Activated T-helper 2 cell treated with anti-CD3 and anti-CD28 coated beads, Interferon-gamma antibody, Interleukin-2, Interleukin-4, amounts not matched to agents 10 μg/mL and 5 μg/mL and 100 μg/mL, durations not matched to agents 14 hours and 24 hours and 36 hours (primary cell): ENCODE data around the gene SND1. TPM values are rescaled to one million over a fixed set of nuclear protein-coding genes. Genes with fewer than 3 reads are reported as not detected.

Experiments
- DNase-seq: peaks from one replicate; pipeline ENCODE4 v3.0.0; 2021; ENCODE audit warnings: low spot score
- H3K27ac Mint-ChIP-seq: one replicate; pipeline ENCODE4 v1.8.0; 2021; ENCODE audit warnings: mixed read lengths
- H3K27me3 Mint-ChIP-seq: one replicate; pipeline ENCODE4 v1.8.0; 2021; ENCODE audit warnings: low read depth, mixed read lengths
- H3K36me3 Mint-ChIP-seq: one replicate; pipeline ENCODE4 v1.8.0; 2021; ENCODE audit warnings: low read depth, mixed read lengths
- H3K4me1 Mint-ChIP-seq: one replicate; pipeline ENCODE4 v1.8.0; 2021; ENCODE audit warnings: low read depth, mixed read lengths
- H3K4me3 Mint-ChIP-seq: one replicate; pipeline ENCODE4 v1.8.0; 2021; ENCODE audit warnings: low read depth, mild to moderate bottlenecking, moderate library complexity, mixed read lengths
- H3K9me3 Mint-ChIP-seq: one replicate; pipeline ENCODE4 v1.8.0; 2021; ENCODE audit warnings: mixed read lengths
- intact Hi-C: fragments of 100-400 bp; cut with micrococcal nuclease; formaldehyde crosslinking; loops from one replicate; pipeline ENCODE4 v1.15.1; 2023
- total RNA-seq: library from RNA; stranded (reverse); gene quantifications from 2 replicates; pipeline ENCODE4 v1.2.3, GENCODE V29; 2022

The SND1 gene
- total RNA-seq, 1 donor from 2014 or later = 311 TPM

GRCh38 chr7:127730658-127731276 lies 78.8 kb downstream of the SND1 start:
- Mint-ChIP-seq H3K4me1 (no peaks in the 10 kb centered on the region), H3K4me3 (no peak overlapping the region), H3K9me3 (no peaks in the 10 kb centered on the region), H3K27ac (no peak overlapping the region), H3K36me3 (peaks cover 67% of the 10 kb centered on the region), H3K27me3 (no peaks in the 10 kb centered on the region)
- intact Hi-C loops = no loop called here
- no peak for DNase-seq

GRCh38 chr7:127731431-127732080 lies 79.6 kb downstream of the SND1 start:
- H3K27ac Mint-ChIP-seq = no peak overlapping the region
- H3K4me1 Mint-ChIP-seq = no peaks in the 10 kb centered on the region
- intact Hi-C loops = no loop called here
- H3K27me3 Mint-ChIP-seq = no peaks in the 10 kb centered on the region
- no peaks in the 10 kb centered on the region for H3K9me3 Mint-ChIP-seq
- H3K36me3 Mint-ChIP-seq = peaks cover 66% of the 10 kb centered on the region
- H3K4me3 Mint-ChIP-seq = no peak overlapping the region
- no peak for DNase-seq

GRCh38 chr7:127732306-127732705 lies 80.3 kb downstream of the SND1 start:
- Mint-ChIP-seq H3K9me3 (no peaks in the 10 kb centered on the region), H3K4me3 (no peak overlapping the region), H3K27ac (no peak overlapping the region), H3K4me1 (no peaks in the 10 kb centered on the region), H3K27me3 (no peaks in the 10 kb centered on the region), H3K36me3 (peaks cover 67% of the 10 kb centered on the region)
- intact Hi-C loops = no loop called here
- DNase-seq = no peak

GRCh38 chr7:127733986-127734385 lies 82.0 kb downstream of the SND1 start:
- Mint-ChIP-seq H3K36me3 (peaks cover 63% of the 10 kb centered on the region), H3K4me3 (no peak overlapping the region), H3K27ac (no peak overlapping the region), H3K27me3 (no peaks in the 10 kb centered on the region), H3K4me1 (no peaks in the 10 kb centered on the region), H3K9me3 (no peaks in the 10 kb centered on the region)
- DNase-seq = no peak
- intact Hi-C loops = no loop called here

- intact Hi-C loops = no loop called here
- Mint-ChIP-seq H3K36me3 (peaks cover 57% of the 10 kb centered on the region), H3K27me3 (no peaks in the 10 kb centered on the region), H3K4me1 (no peaks in the 10 kb centered on the region), H3K9me3 (no peaks in the 10 kb centered on the region), H3K27ac (no peak overlapping the region), H3K4me3 (no peak overlapping the region)
- DNase-seq = no peak
Observed at GRCh38 chr7:127736511-127736910, 84.5 kb downstream of the SND1 start.

- no peak overlapping the region for H3K27ac Mint-ChIP-seq
- H3K27me3 Mint-ChIP-seq = no peaks in the 10 kb centered on the region
- no peak overlapping the region for H3K4me3 Mint-ChIP-seq
- intact Hi-C loops = no loop called here
- H3K9me3 Mint-ChIP-seq = no peaks in the 10 kb centered on the region
- DNase-seq = no peak
- peaks cover 8% of the 10 kb centered on the region for H3K4me1 Mint-ChIP-seq
- H3K36me3 Mint-ChIP-seq = peaks cover 43% of the 10 kb centered on the region
Observed at GRCh38 chr7:127738859-127739258, 86.9 kb downstream of the SND1 start.

- Mint-ChIP-seq H3K27ac (no peak overlapping the region), H3K27me3 (no peaks in the 10 kb centered on the region), H3K4me3 (no peak overlapping the region), H3K36me3 (peaks cover 47% of the 10 kb centered on the region), H3K4me1 (peaks cover 28% of the 10 kb centered on the region), H3K9me3 (no peaks in the 10 kb centered on the region)
- no peak for DNase-seq
- intact Hi-C loops = no loop called here
Observed at GRCh38 chr7:127741764-127742375, 89.9 kb downstream of the SND1 start.

GRCh38 chr7:127745445-127745844 lies 93.5 kb downstream of the SND1 start:
- intact Hi-C loops = loop anchor here (1.0 kb wide), 1 partner anchor 105 kb away; no protein-coding TSS in a partner anchor
- Mint-ChIP-seq H3K4me1 (peaks cover 29% of the 10 kb centered on the region), H3K27ac (peak overlapping the region; percentile 38), H3K9me3 (no peaks in the 10 kb centered on the region), H3K4me3 (no peak overlapping the region), H3K36me3 (peaks cover 42% of the 10 kb centered on the region), H3K27me3 (no peaks in the 10 kb centered on the region)
- no peak for DNase-seq

GRCh38 chr7:127751062-127751461 lies 99.1 kb downstream of the SND1 start:
- H3K9me3 Mint-ChIP-seq = no peaks in the 10 kb centered on the region
- DNase-seq = no peak
- H3K4me1 Mint-ChIP-seq = peaks cover 27% of the 10 kb centered on the region
- intact Hi-C loops = no loop called here
- H3K27ac Mint-ChIP-seq = no peak overlapping the region
- H3K36me3 Mint-ChIP-seq = peaks cover 46% of the 10 kb centered on the region
- H3K4me3 Mint-ChIP-seq = no peak overlapping the region
- no peaks in the 10 kb centered on the region for H3K27me3 Mint-ChIP-seq

GRCh38 chr7:127751490-127752448 lies 99.8 kb downstream of the SND1 start:
- Mint-ChIP-seq H3K9me3 (no peaks in the 10 kb centered on the region), H3K27me3 (no peaks in the 10 kb centered on the region), H3K4me3 (no peak overlapping the region), H3K27ac (no peak overlapping the region), H3K36me3 (peaks cover 39% of the 10 kb centered on the region), H3K4me1 (peaks cover 25% of the 10 kb centered on the region)
- DNase-seq = no peak
- intact Hi-C loops = no loop called here

GRCh38 chr7:127752829-127753228 lies 100.8 kb downstream of the SND1 start:
- no peak for DNase-seq
- H3K27me3 Mint-ChIP-seq = no peaks in the 10 kb centered on the region
- H3K9me3 Mint-ChIP-seq = no peaks in the 10 kb centered on the region
- peaks cover 34% of the 10 kb centered on the region for H3K36me3 Mint-ChIP-seq
- H3K4me3 Mint-ChIP-seq = no peak overlapping the region
- intact Hi-C loops = no loop called here
- no peak overlapping the region for H3K27ac Mint-ChIP-seq
- peaks cover 31% of the 10 kb centered on the region for H3K4me1 Mint-ChIP-seq

- Mint-ChIP-seq H3K4me3 (no peak overlapping the region), H3K27ac (no peak overlapping the region), H3K9me3 (no peaks in the 10 kb centered on the region), H3K4me1 (peaks cover 33% of the 10 kb centered on the region), H3K27me3 (no peaks in the 10 kb centered on the region), H3K36me3 (peaks cover 22% of the 10 kb centered on the region)
- intact Hi-C loops = no loop called here
- DNase-seq = no peak
Observed at GRCh38 chr7:127754457-127754856, 102.5 kb downstream of the SND1 start.
